ENCODE data around the gene PGM3.

PGM3 gene, protein sequence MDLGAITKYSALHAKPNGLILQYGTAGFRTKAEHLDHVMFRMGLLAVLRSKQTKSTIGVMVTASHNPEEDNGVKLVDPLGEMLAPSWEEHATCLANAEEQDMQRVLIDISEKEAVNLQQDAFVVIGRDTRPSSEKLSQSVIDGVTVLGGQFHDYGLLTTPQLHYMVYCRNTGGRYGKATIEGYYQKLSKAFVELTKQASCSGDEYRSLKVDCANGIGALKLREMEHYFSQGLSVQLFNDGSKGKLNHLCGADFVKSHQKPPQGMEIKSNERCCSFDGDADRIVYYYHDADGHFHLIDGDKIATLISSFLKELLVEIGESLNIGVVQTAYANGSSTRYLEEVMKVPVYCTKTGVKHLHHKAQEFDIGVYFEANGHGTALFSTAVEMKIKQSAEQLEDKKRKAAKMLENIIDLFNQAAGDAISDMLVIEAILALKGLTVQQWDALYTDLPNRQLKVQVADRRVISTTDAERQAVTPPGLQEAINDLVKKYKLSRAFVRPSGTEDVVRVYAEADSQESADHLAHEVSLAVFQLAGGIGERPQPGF

DNA sequence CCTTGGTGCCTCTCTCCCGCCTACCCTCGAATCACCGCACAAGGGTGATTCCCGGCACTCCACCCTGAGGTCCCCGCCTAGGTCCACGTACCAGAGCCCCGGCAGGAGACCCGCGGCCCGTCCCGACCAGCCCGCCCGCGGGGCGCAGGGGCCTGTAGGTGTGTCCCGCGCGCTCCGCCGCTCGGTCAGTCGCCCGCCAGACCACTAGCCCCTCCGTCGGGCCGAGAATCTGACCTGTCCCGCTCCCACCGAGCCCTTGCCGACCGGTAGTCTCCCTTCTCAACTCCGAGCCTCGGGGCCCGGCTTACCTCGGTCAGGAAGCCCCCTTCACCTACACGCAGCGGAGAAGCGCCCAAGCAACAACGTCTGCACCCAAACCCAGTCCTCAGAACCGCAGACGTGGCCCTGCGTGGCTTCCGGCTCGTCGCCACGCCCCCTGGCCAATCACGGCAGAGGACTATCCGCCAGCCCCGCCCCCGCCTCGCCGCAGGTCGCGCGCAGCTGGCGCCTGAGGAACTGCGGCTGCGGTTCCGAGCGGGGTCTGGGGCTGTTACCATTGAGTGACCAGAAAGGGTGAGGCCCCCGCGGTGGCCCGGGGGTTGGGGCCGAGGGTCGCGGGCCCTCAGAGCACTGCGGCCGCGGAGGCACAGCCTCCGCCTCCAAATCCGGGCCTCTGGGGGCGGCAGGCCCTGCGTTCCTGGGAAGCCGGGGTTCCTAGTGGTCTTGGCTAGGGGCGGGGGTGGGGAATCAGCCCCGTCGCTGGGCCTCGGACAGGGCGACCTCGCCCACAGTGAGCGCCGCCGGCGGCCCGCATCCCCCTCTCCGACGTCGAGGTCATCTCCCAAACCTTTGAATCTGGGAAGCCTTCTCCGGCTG lies at the start of gene PGM3, which contains the start of gene RWDD2A:
Gene PGM3 (minus strand): TSS at position 395 of the 876 bp plus-strand sequence. CDS start 2,253 bp downstream, outside the sequence.
Gene RWDD2A (plus strand): TSS at position 487 of the 876 bp plus-strand sequence. CDS start 1,095 bp downstream, outside the sequence.
- Mint-ChIP-seq H3K27me3 (no peaks in the 10 kb centered on the region), H3K4me3 (peak within 1 kb of the TSS; percentile 94), H3K4me1 (peaks cover 24% of the 10 kb centered on the region), H3K9me3 (no peaks in the 10 kb centered on the region), H3K36me3 (ENCODE audit: insufficient read depth) (peaks cover 16% of the 10 kb centered on the region), H3K27ac (ENCODE audit: low read depth) (peak within 1 kb of the TSS; percentile 95)
- peak; percentile 77 to 85 for DNase-seq (ENCODE audit: low spot score in 2 of 2)
- ATAC-seq (replicated peaks; ENCODE audit: extremely low read depth, poor library complexity, severe bottlenecking) = peak; percentile 97

DNA sequence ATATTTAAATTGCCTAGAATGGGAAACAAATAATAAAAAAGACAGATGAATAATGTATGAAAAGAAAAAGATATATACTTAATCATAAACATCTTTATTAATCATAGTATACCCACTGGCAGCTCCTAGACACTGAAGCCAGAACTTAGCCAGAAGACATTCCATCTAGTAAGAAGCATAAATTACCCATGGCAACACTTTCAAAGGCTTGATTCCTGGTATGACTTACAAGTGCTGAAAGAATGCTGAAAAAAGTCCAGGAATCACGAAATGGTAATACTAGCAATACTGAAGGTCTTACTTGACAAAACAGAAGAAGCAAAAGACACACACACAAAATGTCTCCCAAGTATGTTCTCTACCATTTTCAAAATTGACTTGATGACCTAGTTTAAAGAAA lies 38.1 kb upstream of the PGM3 start:
- no peaks in the 10 kb centered on the region for H3K4me1 Mint-ChIP-seq
- ATAC-seq (replicated peaks; ENCODE audit: extremely low read depth, poor library complexity, severe bottlenecking) = no peak
- H3K27me3 Mint-ChIP-seq = peaks cover 26% of the 10 kb centered on the region
- peaks cover 2% of the 10 kb centered on the region for H3K36me3 Mint-ChIP-seq (ENCODE audit: insufficient read depth)
- no peak overlapping the region for H3K27ac Mint-ChIP-seq (ENCODE audit: low read depth)
- DNase-seq (ENCODE audit: low spot score in 2 of 2) = no peak
- H3K4me3 Mint-ChIP-seq = no peak overlapping the region
- no peaks in the 10 kb centered on the region for H3K9me3 Mint-ChIP-seq

DNA sequence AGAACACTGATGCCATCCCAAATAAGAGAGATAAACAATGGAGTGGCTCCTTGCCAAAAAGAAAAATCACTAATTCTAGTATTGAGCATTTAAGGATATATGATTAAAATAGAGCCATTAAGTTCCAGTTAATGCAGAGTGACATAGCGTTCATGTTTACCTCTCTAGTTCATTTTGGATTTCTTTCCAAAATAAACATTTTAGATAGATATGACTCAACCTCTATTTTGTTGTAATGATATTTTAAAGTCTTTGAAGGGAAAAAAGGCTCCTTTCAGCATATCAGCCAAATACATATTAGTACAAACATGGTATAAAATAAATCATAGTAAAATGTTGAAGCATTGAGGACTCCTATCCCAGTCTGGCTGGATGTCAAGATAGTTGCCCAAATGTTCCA lies 33.5 kb upstream of the PGM3 start:
- no peak for ATAC-seq (replicated peaks; ENCODE audit: extremely low read depth, poor library complexity, severe bottlenecking)
- Mint-ChIP-seq H3K4me1 (no peaks in the 10 kb centered on the region), H3K27me3 (peaks cover 8% of the 10 kb centered on the region), H3K27ac (ENCODE audit: low read depth) (no peak overlapping the region), H3K36me3 (ENCODE audit: insufficient read depth) (no peaks in the 10 kb centered on the region), H3K9me3 (no peaks in the 10 kb centered on the region), H3K4me3 (no peak overlapping the region)
- no peak for DNase-seq (ENCODE audit: low spot score in 2 of 2)

DNA sequence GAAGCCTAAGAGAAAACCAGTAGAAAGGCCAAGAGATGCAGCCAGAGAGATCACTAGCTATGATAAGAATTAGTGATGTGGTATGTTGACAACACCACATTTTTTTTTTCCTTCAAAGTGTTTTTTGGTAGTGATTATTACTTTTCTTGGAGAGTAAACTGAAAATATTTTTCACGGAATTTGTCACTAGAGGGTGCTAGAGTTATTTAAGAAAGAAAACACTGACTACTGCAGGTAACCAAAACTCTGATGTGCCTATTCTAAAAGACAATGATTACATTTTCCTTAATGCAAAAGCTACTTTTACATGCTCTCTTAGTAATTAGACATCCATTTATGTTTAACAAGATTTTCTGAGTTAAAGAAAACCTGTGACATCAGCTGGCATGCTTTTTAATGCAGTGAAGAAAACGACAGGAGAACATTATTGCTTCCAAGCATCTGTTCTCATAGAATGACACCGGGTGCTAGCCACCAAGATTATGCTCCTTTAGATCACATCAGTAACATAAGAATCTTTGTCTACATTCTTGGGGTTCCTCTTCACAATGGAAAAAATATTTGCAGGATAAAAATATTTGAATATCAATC lies 28.9 kb upstream of the PGM3 start:
- Mint-ChIP-seq H3K27me3 (no peaks in the 10 kb centered on the region), H3K27ac (ENCODE audit: low read depth) (no peak overlapping the region), H3K4me3 (no peak overlapping the region), H3K36me3 (ENCODE audit: insufficient read depth) (peaks cover 2% of the 10 kb centered on the region), H3K9me3 (no peaks in the 10 kb centered on the region), H3K4me1 (no peaks in the 10 kb centered on the region)
- ATAC-seq (replicated peaks; ENCODE audit: extremely low read depth, poor library complexity, severe bottlenecking) = no peak
- no peak for DNase-seq (ENCODE audit: low spot score in 2 of 2)

DNA sequence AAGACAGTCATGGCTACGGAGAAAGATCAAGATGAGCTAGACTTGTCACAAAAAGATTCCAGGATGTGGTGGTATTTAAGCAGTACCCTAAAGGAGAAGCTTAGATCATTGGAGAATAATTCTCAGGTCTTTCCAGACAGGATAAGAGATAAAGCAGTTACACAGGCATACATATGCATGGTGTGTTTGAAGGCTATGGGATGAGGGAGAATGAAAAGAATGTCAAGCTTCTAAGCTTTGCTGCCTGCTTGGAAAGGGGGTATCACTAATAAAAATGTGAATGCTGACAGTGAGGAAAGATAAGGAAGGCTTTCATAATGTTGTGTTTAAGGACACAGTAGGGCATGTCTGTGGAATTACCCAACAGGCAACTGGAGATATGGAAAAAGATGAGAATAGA lies 28.2 kb upstream of the PGM3 start:
- no peak for ATAC-seq (replicated peaks; ENCODE audit: extremely low read depth, poor library complexity, severe bottlenecking)
- Mint-ChIP-seq H3K27me3 (no peaks in the 10 kb centered on the region), H3K4me3 (no peak overlapping the region), H3K36me3 (ENCODE audit: insufficient read depth) (peaks cover 2% of the 10 kb centered on the region), H3K9me3 (no peaks in the 10 kb centered on the region), H3K27ac (ENCODE audit: low read depth) (no peak overlapping the region), H3K4me1 (no peaks in the 10 kb centered on the region)
- DNase-seq (ENCODE audit: low spot score in 2 of 2) = no peak

DNA sequence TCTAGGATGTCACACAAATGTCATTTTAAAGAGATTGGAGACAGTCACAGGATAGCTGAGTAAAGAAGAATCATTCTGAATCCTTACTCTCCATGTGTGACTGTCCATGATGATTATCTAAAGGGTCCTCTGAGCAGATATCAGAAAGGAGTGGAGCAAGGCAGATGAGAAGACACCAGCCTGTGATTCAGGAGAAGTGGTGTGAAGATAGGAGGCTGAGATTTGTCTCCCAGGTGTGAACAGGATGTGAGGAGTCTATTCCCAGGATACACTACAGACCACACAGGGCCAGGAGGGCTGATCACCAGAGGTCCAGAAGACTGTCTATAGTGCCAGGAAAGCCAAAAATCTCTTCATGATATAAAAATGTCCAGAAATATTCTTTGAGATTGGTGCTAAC lies 27.1 kb upstream of the PGM3 start:
- Mint-ChIP-seq H3K27ac (ENCODE audit: low read depth) (no peak overlapping the region), H3K27me3 (no peaks in the 10 kb centered on the region), H3K4me3 (no peak overlapping the region), H3K4me1 (no peaks in the 10 kb centered on the region), H3K9me3 (no peaks in the 10 kb centered on the region), H3K36me3 (ENCODE audit: insufficient read depth) (peaks cover 2% of the 10 kb centered on the region)
- no peak for DNase-seq (ENCODE audit: low spot score in 2 of 2)
- ATAC-seq (replicated peaks; ENCODE audit: extremely low read depth, poor library complexity, severe bottlenecking) = no peak

DNA sequence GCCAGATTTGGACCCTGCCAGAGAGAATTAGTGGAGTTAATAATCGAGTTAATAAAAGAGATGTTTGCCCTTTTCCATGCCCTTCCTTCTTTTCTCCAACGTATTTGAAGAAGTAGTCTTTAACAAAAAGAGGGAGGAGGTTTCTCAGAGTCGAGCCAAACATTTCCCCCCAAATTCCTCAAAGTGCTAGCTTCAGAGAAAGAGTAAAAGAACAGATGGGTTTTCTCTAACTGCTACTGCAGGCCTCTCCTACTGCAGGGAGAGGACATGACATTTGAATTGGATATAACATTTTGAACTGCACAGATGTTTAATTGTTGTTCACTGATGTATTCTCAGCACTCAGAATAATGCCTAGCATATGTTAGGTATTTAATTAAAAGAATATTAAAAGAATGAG lies 25.6 kb upstream of the PGM3 start:
- Mint-ChIP-seq H3K9me3 (no peaks in the 10 kb centered on the region), H3K4me1 (no peaks in the 10 kb centered on the region), H3K27me3 (peaks cover 10% of the 10 kb centered on the region), H3K4me3 (no peak overlapping the region), H3K36me3 (ENCODE audit: insufficient read depth) (peaks cover 2% of the 10 kb centered on the region), H3K27ac (ENCODE audit: low read depth) (no peak overlapping the region)
- DNase-seq (ENCODE audit: low spot score in 2 of 2) (no peak), ATAC-seq (replicated peaks; ENCODE audit: extremely low read depth, poor library complexity, severe bottlenecking) (no peak)

DNA sequence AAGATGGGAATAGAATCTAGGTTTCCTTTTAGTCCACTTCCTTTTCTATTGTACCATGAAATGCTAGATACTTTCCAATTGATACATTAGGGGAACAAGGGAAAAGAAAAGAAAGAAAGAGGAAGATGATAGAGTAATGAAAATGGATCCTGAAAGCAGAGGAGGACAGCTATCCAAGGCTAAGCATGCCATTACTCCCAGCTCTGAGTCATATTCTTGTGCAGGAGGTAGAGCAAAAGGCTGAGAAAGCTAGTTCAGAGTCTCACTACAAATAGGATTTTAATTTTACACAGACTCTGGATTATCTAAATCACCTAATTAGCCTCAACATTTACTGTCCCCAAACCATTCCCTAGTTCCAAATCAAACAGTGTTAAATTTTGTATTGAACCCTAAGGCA lies 23.7 kb upstream of the PGM3 start:
- Mint-ChIP-seq H3K9me3 (no peaks in the 10 kb centered on the region), H3K27me3 (peaks cover 21% of the 10 kb centered on the region), H3K36me3 (ENCODE audit: insufficient read depth) (peaks cover 2% of the 10 kb centered on the region), H3K27ac (ENCODE audit: low read depth) (no peak overlapping the region), H3K4me3 (no peak overlapping the region), H3K4me1 (no peaks in the 10 kb centered on the region)
- ATAC-seq (replicated peaks; ENCODE audit: extremely low read depth, poor library complexity, severe bottlenecking) (no peak), DNase-seq (ENCODE audit: low spot score in 2 of 2) (no peak)

DNA sequence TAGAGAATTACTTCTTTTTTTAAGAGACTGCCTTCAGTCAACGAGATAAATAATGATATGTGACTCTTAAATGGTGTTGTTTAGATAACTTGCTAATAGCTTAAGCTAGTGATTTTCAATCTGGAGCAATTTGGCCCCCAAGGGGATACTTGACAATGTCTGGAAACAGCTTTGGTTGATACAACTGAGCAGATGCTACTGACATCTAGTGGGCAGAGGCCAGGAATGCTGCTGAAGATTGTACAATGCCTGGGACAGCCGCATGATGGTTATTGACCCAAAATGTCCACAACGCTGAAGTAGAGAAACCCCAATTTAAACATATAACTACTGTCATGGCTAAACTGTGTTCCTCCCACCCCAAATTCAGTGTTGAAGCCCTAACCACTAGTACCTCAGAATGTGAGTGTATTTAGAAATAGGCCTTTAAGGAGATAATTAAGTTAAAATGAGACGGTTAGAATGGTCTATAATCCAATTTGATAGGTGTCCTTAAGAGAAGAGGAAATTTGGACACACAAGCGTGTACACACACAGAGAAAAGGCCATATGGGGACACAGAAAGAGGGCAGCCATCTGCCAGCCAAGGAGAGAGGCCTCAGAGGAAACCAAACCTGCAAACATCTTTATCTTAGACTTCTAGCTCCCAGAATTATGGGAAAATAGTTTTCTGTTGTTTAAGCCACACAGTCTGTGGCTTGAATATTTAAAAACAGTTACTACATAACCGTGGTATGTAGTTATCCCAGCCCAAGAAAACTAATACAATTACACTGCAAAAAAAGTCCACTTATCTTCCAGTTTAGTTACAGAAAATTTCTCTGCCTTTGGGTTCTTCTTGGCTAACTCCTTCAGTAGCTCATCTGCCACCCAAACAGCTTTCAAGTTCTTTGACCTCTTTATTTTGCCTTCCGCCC lies 22.3 kb upstream of the PGM3 start:
- Mint-ChIP-seq H3K27ac (ENCODE audit: low read depth) (no peak overlapping the region), H3K4me1 (no peaks in the 10 kb centered on the region), H3K27me3 (peaks cover 32% of the 10 kb centered on the region), H3K36me3 (ENCODE audit: insufficient read depth) (no peaks in the 10 kb centered on the region), H3K4me3 (no peak overlapping the region), H3K9me3 (no peaks in the 10 kb centered on the region)
- peak in 1 of 2 donors; percentile 28 for DNase-seq (ENCODE audit: low spot score in 2 of 2)
- peak; percentile 82 for ATAC-seq (replicated peaks; ENCODE audit: extremely low read depth, poor library complexity, severe bottlenecking)

DNA sequence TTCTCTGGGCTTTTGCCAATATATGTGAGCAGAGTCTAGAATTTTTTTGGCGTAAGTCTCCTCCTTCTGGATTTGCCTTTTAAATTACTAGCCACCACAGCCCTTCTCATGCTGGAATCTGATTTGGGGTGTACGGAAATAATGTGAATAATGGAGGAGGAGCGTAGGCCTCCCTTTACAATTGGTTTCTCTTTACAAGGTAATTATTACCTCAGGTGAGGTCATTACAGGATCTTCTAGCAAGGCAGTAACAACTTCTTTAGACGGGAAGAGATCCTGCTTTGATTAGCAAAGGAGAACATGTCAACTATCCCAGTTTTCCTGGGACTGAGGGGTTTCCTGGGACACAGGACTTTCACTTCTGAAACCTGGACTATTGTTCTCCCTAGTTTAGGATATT lies 9.0 kb upstream of the PGM3 start:
- Mint-ChIP-seq H3K9me3 (no peaks in the 10 kb centered on the region), H3K4me1 (no peaks in the 10 kb centered on the region), H3K36me3 (ENCODE audit: insufficient read depth) (no peaks in the 10 kb centered on the region), H3K4me3 (no peak overlapping the region), H3K27me3 (peaks cover 12% of the 10 kb centered on the region), H3K27ac (ENCODE audit: low read depth) (no peak overlapping the region)
- no peak for DNase-seq (ENCODE audit: low spot score in 2 of 2)
- no peak for ATAC-seq (replicated peaks; ENCODE audit: extremely low read depth, poor library complexity, severe bottlenecking)

DNA sequence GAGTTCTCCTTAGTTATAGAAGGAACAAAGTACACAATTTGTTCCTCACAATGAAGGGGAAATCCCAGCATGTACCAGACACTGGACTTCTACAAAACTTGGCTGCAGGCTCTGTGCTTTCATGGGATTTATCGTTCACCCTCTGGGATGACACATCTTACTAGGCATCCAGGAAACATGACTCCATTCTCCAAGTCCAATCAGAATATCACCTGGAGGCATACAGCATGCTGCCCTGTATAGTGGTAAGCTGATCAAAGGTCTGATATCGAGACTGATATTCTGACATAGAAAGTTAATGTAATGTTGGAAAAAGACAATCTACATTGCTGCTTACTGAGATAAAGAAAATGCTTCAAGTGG lies 6.8 kb upstream of the PGM3 start:
- ATAC-seq (replicated peaks; ENCODE audit: extremely low read depth, poor library complexity, severe bottlenecking) (no peak), DNase-seq (ENCODE audit: low spot score in 2 of 2) (no peak)
- Mint-ChIP-seq H3K36me3 (ENCODE audit: insufficient read depth) (peaks cover 3% of the 10 kb centered on the region), H3K27ac (ENCODE audit: low read depth) (no peak overlapping the region), H3K4me3 (no peak overlapping the region), H3K4me1 (no peaks in the 10 kb centered on the region), H3K27me3 (no peaks in the 10 kb centered on the region), H3K9me3 (no peaks in the 10 kb centered on the region)

Measured in central memory CD8-positive, alpha-beta T cell (primary cell).